HG03097 (cell line): ENCODE data around the gene ISG20L2.
A peak's percentile ranks its signal among the peaks of the same experiment; 100 is the strongest.

ENCODE experiments used
- ATAC-seq: cut with Tn5 transposase; IDR thresholded peaks from one replicate; pipeline ENCODE4 v1.9.1; 2021; ENCODE audit not compliant: unreplicated experiment, low FRiP score

ISG20L2 gene

DNA sequence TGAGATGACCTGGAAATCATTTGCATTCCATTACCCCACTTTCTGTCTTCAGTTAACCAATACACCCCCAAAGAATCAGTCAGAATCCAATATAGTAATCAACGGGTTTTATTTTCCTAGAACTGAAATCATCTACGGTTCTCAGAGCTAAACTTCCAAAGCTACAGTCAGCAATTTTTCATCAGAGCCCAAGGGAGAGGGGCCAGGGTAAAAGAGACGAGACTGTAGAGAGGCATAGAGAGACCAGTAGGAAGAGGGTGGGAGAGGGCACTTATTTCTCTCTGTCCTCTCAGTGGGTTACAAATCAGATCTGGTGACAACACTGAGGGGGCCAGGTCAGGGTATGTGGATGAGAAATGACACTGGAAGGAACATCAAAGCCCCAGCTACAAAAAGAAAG, 13.5 kb upstream of the ISG20L2 start:
- ATAC-seq = no peak

DNA sequence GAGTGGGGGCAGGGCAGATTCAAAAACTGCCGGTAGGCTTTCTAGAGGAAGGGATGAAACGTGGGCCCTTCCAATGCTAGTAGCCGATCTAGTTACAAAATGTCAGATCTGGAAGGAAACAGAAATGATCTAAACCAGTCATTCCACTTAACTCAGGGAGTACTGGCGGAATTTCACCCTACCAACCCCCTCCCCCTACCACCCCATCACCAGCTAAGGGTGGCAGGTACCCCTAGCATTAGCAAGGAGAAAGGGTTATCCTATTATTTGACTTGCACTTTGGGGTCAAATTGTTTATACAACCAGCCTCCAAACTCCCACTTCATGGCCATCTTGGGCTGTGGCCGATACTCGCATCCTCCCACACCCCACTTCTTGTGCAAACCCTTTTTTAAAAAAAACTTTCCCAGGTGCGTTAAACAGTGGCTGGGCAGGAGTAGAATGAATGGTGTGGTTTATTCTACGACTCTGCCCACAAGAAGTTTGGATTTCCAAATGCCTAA, 13.0 kb upstream of the ISG20L2 start:
- no peak for ATAC-seq

DNA sequence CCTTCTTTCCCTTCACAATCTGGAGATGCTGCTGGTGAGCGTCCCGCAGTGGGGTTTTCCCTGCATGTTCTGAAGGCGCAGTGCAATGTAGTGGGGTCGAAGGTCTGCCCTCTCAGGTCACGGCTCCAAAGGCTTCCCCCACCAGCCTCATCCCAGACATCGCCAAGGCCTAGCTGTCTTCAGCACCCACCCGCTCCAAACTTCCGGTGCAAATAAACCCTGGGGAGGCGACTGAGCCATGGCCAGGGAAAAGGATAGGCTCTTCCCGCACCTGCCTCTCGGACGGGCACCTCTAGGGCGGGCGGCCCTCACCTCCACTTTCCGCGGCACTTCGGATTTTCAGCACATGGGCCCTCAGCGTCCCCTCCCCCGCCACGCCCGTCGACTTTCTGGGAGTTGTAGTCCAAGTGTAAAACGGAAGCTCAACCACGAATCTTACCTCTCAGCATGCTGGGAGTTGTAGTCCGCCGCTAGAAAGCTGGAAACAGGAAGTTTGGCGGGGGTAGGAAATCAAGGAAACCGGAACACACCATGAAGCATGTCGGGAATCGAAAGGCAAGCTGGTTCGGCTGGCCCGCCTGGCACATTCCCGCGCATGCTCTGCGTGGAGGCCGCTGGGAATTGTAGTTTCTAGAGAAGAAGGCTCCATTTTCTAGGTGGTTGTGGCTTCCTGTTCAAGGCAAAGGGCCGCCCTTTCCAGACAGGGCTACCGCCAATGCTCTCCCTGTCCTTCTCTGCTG, 12.3 kb upstream of the ISG20L2 start, which contains the start of gene MRPL24:
Gene MRPL24, minus strand, starts transcription at position 348 of the 740 bp plus-strand sequence. CDS start 2,384 bp downstream, outside the sequence.
- ATAC-seq = peak; percentile 80

DNA sequence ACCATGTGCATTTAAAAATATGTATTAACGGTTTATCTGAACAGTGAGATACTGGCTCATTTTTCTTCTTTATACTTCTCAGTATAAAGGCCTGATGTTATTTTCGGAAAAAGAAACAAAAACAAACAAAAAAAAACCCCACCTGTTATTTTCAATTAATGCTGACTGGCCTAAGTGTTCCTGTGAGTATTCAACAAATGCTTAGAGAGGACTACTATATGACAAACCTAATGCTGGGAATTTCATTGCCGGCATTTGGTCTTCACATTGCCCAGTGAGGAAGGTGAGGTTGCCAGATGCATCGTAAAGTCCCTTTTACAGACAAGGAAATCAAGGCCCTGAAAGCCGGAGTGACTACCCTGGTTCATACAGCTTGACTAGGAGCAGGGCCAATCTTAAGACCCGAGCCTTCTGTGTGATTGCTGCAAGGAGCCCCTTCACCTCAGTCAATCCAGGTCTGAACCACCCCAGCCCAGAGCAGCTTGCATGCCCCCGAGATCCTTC, 11.7 kb upstream of the ISG20L2 start:
- no peak for ATAC-seq

DNA sequence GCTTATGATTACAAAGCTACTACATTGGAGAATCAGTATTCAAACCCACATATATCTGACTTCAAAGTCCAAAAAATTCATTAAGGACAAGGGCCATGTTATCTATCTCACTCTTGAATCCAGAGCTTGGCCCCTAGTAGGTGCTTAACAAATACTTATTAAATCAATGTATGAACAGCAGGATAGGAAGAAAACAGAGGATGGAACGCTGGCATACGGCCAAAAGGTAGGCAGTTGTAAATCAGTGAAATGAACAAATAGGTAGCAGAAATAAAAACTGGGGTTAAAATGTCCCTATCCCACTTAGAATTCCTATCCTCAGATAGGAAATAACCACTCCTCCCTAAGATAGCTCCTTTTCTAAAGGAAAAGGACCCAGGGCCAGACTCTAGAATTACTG, 10.3 kb upstream of the ISG20L2 start:
- ATAC-seq = no peak

DNA sequence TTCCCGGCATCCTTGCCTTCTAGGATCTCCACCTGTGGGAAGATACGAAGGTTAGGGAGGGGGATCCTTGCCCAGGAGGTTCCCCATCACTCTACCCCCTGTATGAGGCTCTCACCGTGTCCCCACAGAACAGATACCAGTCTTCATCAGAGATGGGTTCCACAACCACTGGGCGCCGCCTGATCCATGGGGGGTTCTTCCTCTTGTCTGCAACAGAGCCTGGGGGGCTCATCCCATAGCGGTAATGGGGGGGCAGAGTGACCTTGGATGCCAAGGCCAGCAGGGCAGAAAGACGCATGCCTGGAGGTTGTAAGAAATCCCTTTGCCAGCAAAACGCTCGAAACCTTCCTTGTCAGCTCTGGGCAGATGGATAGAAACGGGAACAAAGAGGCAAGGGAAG, 9.8 kb upstream of the ISG20L2 start:
- no peak for ATAC-seq

DNA sequence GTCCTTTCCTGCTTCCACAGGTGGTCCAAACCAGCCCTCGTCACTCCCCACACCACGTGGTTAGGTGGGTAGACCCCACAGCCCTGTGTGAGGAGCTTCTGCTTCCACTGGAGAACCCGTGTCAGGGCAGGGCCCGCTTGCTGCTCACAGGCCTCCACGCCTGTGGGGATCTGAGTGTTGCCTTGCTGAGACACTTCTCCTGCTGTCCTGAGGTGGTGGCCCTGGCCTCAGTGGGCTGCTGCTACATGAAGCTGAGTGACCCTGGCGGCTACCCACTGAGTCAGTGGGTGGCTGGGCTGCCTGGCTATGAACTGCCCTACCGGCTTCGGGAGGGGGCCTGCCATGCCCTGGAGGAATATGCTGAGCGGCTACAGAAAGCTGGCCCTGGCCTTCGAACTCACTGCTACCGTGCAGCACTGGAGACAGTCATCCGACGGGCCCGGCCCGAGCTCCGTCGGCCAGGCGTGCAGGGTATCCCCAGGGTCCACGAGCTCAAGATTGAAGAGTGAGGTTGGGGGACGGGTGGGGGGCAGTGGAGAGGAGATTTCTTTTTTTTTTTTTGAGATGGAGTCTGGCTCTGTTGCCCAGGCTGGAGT, 5.5 kb upstream of the ISG20L2 start:
- ATAC-seq = no peak

DNA sequence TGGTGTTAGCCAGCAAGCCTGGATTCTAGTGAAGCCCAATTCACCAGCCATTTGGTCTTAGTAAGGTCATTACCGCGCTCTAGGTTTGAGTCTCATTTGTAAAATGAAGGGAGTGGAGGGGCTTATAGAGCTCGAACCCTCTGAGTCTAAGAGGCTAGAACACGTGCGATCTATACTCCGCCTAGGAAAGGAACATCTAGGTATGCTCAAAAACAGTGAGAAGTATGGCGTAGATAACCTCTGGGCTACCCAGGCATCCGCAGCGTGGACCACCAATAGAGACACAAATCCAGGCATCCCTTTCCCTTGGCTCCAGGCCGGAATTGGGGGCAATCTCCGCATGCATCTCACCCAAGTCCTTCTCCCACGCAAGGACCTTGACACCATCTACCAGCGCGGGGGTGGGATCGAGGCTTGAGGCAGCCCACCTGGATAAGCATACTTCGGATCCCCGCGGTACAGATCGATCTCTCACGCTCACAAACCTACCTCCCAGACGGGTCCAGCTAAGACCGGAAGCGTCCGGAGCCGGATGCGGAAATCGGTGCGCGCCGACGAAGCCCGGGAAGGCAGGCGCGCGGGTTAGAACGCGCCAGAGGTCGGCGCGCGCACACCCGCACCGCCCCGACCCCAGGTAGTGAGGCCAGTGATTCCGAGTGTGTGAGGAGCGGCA, 504 bp downstream of the ISG20L2 start, which contains the start of gene METTL25B:
Gene METTL25B, plus strand, starts transcription at position 544 of the 673 bp plus-strand sequence. CDS start 636 bp downstream, outside the sequence.
- ATAC-seq = peak; percentile 36

DNA sequence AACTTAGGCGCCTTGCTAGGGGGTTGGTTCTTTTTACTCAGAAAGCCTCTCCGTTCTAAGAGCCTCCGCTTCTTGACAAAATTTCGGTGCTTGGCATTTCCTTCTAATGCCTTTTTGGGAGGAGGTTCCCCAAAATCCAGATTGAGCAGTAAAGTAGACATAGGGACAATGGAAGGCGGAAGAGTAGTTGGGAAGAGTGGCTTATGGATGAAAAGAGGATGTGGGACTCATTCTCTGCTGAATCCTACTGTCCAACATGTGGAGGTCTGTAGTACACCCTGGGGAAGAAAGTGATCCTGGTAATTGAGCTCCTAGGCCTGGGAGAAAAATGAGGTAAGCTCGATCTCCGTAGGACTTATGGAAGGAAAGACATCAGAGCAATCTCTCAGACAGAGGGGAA, 1.1 kb downstream of the ISG20L2 start:
- no peak for ATAC-seq

DNA sequence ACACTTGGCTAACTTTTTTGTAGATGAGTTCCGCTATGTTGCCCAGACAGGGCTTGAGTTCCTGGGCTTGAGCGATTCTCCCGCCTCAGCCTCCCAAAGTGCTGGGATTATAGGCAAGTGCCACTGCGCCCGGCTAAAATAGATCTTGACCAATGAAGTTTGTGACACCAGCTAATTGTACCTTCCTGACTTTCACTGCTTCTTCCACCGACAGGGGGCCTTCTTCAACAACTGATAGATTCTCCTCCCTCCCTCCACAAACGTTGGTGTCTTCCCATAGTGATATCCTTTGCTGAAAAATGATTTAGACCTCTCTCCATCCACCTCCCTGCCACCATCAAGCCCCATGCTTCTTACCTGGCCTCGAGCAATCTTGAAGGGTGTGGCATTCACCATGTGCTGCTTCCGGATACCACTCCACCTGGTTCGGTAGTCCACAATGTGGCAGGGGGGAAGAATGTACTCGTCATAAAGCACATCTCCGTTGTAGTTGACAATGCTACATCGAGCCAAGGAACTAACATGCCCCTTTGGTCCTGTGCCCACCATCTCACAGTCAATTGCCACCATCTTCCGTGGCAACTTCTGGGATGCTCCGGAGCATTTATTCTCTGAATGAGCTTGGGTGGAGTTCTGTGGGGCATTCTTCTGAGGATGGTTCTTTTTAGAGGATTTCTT, 1.9 kb downstream of the ISG20L2 start:
- ATAC-seq = no peak

DNA sequence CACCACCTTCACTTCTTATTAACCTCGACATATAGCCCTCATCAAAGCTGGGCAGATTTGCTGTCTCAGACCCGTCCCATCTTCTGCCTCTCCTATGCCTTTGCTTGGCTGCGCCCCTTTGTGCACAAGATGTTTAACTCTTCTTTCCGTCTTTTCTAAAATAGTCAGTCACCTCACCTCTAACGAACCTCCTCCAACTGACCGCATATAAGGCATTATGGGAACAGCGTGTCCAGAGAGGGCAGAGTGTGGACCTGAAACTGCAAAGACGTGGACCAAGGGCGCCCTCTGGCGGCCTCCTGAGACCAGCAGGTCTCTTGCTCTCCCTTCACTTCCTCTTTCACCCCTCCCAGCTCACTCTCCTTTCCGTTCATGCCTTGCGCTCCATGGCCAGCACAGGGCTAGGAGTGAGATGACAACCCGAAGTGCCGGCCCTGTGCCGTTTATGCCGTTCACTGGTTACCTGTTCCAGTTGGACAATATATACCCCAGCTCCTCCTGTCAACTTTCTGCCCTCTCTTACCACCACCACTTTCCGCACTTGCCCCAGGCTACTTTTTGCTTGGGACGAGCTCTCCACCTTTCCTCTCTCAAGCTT, 2.8 kb downstream of the ISG20L2 start:
- ATAC-seq = no peak

DNA sequence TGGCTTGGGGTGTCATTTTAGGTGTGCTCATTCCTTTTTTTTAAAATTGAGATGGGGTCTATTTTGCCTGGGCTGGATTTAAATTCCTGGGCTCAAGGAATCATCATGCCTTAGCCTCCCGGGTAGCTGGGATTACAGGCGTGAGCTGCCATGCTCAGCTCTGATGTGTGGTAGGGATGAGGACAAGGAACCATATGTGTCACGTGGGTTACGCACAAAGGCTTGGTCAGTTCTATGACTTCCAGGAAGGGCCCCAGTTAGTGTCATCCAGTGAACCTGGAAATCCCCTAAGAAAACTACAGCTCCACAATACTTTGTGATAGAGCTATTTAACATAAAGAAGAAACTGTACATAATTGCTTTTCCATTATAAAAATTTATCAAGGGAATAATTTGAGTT, 7.0 kb downstream of the ISG20L2 start:
- ATAC-seq = no peak

DNA sequence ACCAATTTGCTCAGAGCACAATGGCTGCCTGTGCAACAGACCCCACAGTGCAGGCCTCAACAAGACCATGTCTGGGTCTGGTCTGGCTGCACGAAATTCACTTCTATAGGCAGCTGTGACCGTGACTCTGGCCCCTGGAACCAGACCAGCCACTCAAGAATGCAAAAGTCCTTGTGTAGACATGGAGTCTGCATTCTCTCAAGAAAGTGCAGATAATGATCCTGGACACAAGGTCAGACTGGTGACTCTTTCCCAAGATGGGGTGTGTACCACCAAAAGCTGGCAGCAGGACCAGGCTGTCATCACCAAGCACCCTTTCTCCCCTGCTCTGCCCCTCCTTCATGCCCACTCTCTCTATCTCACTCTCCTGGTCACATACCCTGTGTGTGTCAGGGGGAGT, 7.4 kb downstream of the ISG20L2 start:
- no peak for ATAC-seq

DNA sequence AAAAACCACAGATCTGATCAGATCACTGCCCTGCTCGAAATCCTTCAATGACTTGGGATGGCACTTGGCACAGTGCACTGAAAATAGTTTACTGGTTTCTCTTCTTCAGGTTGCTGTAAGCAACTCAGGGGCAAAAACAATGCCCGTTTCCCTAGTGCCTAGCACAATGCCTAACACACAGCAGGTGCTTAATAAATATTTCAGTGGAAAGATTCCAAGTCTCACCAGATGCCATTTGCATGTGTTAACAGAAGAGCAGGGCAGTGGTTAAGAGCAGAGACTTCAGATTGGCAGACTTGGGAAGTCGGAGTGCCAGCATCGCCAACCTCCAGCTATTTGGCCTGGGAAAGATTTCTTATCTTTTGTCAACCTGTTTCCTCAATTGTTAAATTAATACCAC, 11.2 kb downstream of the ISG20L2 start:
- ATAC-seq = no peak

DNA sequence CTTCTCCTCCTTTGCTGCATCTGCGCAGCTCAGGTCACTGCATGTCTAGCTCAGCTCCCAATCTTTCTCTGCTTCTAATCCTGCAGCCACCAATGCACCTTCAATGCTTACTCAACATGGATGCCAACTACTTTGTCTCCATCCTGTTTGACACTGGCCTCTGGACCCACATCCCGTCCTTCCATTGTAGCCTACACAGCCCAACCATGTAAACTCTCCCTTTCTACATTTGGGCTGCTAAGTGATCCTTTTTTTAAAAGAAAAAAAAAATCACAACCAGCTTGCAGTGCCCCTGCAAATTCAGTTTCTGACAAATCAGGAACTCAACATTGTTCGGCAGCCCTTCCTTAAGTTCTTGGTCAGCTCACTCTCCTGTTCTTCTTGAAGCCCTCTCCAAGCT, 13.7 kb downstream of the ISG20L2 start:
- no peak for ATAC-seq

DNA sequence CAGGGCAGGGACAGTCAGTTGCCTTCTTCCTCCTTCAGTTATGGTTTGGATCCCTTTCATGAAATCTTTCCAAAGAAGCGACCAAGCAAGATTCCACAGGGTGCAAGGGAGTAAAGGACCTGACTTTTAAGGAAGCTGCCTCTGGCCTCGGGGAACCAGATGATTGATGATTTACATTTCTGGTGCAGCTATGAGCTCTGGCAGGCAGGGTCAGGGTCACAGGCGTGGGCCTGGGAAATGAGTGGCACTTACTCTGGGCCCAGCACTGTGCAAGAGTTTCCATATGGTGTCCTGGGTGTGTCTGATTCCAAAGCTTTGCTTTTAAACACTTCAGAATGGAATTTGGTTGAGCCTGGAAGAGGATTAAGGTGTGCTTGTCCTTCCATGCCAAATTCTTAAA, 15.9 kb downstream of the ISG20L2 start:
- no peak for ATAC-seq

DNA sequence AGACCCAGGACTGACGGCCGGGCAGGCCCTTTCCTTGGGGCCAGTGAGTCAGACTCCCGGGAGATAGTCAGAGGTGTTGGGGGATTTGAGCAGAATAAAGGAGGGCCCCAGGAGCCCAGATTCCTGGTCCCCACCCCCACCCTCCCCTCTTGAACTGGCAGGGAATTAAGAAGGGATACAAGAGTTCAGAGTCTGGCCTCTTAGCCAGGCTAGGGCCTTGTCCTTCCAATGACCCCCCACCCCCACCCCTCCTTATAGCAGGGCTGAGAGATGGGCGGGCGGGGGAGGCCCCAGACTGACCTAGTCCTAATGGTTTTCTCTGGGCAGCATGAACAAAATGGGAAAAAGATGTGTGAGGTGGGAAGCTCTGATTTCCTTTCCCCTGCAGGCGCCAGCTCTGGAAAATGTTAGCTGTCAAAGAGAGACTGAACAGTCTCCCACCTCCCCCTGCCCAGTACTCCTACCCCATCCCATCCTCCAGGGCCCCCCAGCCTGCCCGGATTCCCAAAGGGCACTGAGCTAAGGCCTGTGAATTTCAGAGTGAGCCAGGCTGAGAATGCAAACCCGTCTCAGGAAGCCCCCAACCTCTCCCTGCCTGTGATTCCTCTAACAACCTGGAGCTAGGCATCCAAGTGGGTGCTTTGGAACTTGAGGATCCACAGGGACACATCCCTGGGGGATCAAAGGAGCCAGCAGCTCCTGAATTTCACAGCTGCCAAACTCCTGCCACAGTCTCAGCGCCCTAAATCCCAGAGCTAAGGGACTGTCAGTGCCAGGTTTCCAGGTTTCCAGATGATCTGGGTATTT, 17.4 kb downstream of the ISG20L2 start:
- ATAC-seq = no peak

DNA sequence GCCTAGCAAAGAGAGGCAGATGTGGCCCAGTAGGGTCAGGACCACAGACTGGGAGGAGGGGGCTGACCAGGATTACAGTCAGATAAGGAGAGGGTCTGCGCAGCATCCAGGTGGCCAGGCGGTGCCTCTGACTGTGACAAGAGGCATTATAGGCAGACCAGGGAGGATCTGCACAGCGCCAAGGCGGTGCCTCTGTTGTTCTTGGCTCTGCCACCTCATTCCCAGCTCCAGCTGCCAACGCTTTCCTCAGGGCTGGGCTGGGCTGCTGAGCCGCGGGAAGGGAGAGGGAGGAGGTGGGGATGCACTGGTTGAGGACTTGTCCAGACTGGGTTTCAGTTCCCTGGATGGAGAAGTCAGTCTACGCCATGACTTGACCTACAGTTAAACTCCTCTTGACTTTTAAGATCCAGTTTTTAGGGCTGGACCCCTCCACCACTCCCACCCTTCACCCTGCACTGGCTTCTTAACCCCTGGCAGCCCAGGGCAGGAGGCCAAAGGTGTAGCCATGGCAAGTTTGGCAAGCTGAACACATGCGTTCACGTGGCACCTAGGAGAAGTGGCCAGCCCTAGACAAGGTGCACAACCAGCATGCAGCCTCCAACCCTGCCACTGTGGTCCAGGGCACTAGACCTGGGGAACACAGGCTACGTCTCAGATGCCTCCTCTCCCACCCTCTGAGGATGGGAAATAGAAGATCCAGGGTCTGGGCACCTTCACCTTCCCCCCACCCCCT, 18.6 kb downstream of the ISG20L2 start:
- no peak for ATAC-seq

DNA sequence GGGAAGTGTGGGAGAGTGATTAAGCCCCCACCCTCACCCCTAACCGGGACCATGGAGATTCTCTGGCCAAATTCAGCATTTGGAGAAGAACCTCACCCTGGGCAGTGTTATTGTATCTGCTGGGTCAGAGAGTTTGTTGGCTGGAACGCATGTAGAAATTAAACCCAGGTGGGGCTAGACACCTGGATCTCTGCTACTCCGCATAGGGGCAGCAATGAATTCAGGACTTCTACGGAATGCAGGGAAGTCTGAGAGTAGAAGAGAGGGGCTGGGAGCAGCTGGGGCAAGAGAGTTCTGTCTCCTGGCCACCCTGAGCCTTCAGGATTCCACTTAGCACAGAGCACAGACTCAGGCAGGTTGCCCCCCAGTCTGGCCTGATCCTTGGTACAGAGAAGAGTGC, 19.5 kb downstream of the ISG20L2 start:
- no peak for ATAC-seq
